Activated naive CD8-positive, alpha-beta T cell (primary cell): ENCODE measurements around the gene RIT2.

Experiments used
- H3K27ac Mint-ChIP-seq: one replicate; pipeline ENCODE4 v1.8.0; 2021; ENCODE audit warnings: mixed read lengths
- H3K27me3 Mint-ChIP-seq: one replicate; pipeline ENCODE4 v1.8.0; 2021; ENCODE audit warnings: mixed read lengths
- H3K36me3 Mint-ChIP-seq: one replicate; pipeline ENCODE4 v1.8.0; 2021; ENCODE audit warnings: mixed read lengths
- H3K4me1 Mint-ChIP-seq: one replicate; pipeline ENCODE4 v1.8.0; 2021; ENCODE audit warnings: low read depth, mixed read lengths
- H3K4me3 Mint-ChIP-seq: one replicate; pipeline ENCODE4 v1.8.0; 2021; ENCODE audit warnings: mild to moderate bottlenecking, mixed read lengths
- H3K9me3 Mint-ChIP-seq: one replicate; pipeline ENCODE4 v1.8.0; 2021; ENCODE audit warnings: low read depth, mixed read lengths

The RIT2 gene

GRCh38 chr18:43061318-43061717, 54.2 kb downstream of the RIT2 start:
- H3K36me3 Mint-ChIP-seq, result no peaks in the 10 kb centered on the region
- no peaks in the 10 kb centered on the region for H3K4me1 Mint-ChIP-seq
- H3K27ac Mint-ChIP-seq, result no peak overlapping the region
- peaks cover under 1% of the 10 kb centered on the region for H3K9me3 Mint-ChIP-seq
- H3K4me3 Mint-ChIP-seq, result no peak overlapping the region
- H3K27me3 Mint-ChIP-seq, result no peaks in the 10 kb centered on the region

DNA sequence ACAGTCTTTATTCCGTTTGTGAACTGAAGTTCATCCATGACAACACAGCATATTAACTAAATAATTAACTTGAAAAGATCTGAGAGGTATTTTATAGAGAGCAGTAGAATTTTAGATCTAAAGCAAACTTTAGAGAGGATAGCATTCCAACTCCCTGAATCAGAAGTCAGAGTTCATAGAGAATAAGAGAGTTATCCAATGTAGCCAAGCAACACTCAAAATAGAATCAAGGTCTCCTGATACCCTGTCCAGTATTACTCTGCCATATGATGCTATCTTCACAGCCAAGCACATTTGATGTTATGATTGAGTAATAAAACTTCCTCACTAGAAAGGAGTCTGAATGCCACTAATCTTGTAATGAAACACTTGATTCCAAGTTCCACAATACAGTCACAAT, 55.5 kb downstream of the RIT2 start:
- H3K4me3 Mint-ChIP-seq, result no peak overlapping the region
- no peaks in the 10 kb centered on the region for H3K9me3 Mint-ChIP-seq
- no peak overlapping the region for H3K27ac Mint-ChIP-seq
- no peaks in the 10 kb centered on the region for H3K27me3 Mint-ChIP-seq
- no peaks in the 10 kb centered on the region for H3K4me1 Mint-ChIP-seq
- no peaks in the 10 kb centered on the region for H3K36me3 Mint-ChIP-seq

DNA sequence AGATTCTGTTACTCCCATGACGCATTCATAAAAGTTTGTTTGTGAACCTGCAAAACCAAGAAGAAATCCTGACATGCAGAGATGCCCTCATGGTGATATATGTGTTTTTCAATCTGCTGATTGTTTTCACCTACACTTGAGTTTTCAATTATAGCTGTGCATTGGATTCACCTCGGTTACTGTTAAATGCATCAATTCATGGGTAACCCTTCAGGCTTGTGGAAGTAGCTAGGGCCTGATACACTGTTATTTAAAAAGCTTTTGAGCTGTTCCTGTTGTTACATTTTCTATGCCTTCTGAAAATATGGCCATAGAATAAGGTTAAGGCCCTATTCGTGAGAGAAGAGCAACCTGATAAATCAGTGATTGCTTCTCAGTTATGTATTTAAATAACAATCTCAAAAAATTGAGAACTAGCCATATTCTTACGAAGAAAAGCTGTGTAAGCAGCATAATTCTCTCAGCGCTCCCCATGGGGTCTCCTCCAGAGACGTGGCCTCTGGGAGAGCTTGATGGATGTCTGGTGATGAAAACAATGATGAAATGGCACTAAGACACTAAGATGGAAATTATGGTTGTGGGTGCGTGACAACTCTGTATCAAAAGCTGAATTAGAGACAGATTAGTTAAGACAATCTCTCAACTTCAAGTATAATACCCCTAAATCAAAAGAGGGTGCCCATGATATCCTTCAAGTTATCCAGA, 60.5 kb downstream of the RIT2 start:
- Mint-ChIP-seq H3K27me3 (no peaks in the 10 kb centered on the region), H3K4me3 (no peak overlapping the region), H3K27ac (no peak overlapping the region), H3K4me1 (no peaks in the 10 kb centered on the region), H3K36me3 (no peaks in the 10 kb centered on the region), H3K9me3 (peaks cover 9% of the 10 kb centered on the region)

DNA sequence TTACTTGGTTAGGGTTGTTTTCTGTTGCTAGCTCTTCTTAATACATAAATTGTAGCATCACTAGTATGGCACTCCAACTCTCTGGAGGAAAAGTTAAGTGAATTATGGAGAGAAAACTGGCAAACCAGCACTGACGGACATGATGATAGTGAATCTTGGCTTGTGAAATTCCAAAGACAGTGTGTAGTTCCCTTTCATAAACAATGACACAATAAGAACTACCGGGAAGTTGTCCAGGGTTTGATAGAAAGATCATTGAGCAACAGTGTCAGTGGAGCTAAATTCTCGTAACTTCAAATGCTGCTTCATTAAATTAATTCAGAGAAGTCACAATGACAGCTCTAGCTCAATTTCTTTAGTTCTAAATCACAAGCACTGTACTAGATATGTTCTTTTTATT, 66.5 kb downstream of the RIT2 start:
- Mint-ChIP-seq H3K4me3 (no peak overlapping the region), H3K4me1 (no peaks in the 10 kb centered on the region), H3K27me3 (no peaks in the 10 kb centered on the region)

GRCh38 chr18:43046322-43046721, 69.2 kb downstream of the RIT2 start:
- H3K4me3 Mint-ChIP-seq, result no peak overlapping the region
- peaks cover 8% of the 10 kb centered on the region for H3K9me3 Mint-ChIP-seq
- no peaks in the 10 kb centered on the region for H3K36me3 Mint-ChIP-seq
- no peaks in the 10 kb centered on the region for H3K4me1 Mint-ChIP-seq
- no peak overlapping the region for H3K27ac Mint-ChIP-seq
- no peaks in the 10 kb centered on the region for H3K27me3 Mint-ChIP-seq

More for the DNA sequence above, 66.5 kb downstream of the RIT2 start:
- no peaks in the 10 kb centered on the region for H3K36me3 Mint-ChIP-seq
- H3K9me3 Mint-ChIP-seq, result peaks cover 9% of the 10 kb centered on the region
- no peak overlapping the region for H3K27ac Mint-ChIP-seq

DNA sequence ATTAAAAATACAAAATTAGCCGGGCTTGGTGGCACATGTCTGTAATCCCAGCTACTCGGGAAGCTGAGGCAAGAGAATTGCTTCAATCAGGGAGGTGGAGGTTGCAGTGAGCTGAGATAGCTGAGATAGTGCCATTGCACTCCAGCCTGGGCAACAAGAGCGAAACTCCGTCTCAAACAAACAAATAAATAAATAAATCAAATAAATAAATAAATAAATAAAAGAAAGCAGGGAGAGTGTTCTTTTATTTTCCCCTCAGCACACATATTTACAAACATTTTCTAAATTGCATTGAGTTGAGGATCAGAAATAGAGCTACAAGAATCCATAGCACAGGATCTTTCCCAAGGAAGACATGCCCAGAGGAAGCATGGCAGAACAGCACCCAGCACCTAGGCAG, 71.9 kb downstream of the RIT2 start:
- Mint-ChIP-seq H3K4me3 (no peak overlapping the region), H3K4me1 (no peaks in the 10 kb centered on the region), H3K27me3 (no peaks in the 10 kb centered on the region), H3K27ac (no peak overlapping the region), H3K36me3 (no peaks in the 10 kb centered on the region), H3K9me3 (peaks cover 3% of the 10 kb centered on the region)

- Mint-ChIP-seq H3K9me3 (peaks cover 3% of the 10 kb centered on the region), H3K4me3 (no peak overlapping the region), H3K36me3 (no peaks in the 10 kb centered on the region), H3K27me3 (no peaks in the 10 kb centered on the region), H3K4me1 (no peaks in the 10 kb centered on the region), H3K27ac (no peak overlapping the region)
Measured at GRCh38 chr18:43040281-43040680, 75.2 kb downstream of the RIT2 start.

- Mint-ChIP-seq H3K4me3 (no peak overlapping the region), H3K27ac (no peak overlapping the region), H3K4me1 (no peaks in the 10 kb centered on the region)
Measured at GRCh38 chr18:43034683-43035500, 80.6 kb downstream of the RIT2 start.

DNA sequence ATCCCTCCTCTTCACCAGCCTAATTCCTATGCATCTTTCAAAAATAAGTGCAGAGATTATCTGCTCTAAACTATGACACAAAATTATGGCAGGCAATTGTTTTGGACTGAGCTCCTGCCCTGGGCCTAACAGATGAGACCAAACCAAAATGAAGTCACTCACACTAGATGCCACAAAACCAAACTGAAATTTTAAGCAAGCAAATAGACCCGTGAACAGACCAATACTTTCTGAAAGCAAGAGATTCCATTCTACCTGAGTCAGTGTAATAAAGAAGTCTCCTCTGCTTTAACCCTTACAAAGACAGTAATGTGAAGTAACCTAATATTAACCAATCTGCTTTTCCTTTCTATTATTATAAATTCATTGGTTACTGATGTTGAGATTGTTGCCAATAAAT, 84.3 kb downstream of the RIT2 start:
- Mint-ChIP-seq H3K27ac (no peak overlapping the region), H3K9me3 (peaks cover 9% of the 10 kb centered on the region), H3K36me3 (no peaks in the 10 kb centered on the region), H3K4me3 (no peak overlapping the region), H3K4me1 (no peaks in the 10 kb centered on the region), H3K27me3 (no peaks in the 10 kb centered on the region)

More at GRCh38 chr18:43034683-43035500, 80.6 kb downstream of the RIT2 start:
- Mint-ChIP-seq H3K9me3 (peaks cover 4% of the 10 kb centered on the region), H3K36me3 (no peaks in the 10 kb centered on the region), H3K27me3 (no peaks in the 10 kb centered on the region)

GRCh38 chr18:43029414-43029813, 86.1 kb downstream of the RIT2 start:
- no peaks in the 10 kb centered on the region for H3K4me1 Mint-ChIP-seq
- peaks cover 5% of the 10 kb centered on the region for H3K9me3 Mint-ChIP-seq
- H3K27ac Mint-ChIP-seq, result no peak overlapping the region
- no peaks in the 10 kb centered on the region for H3K36me3 Mint-ChIP-seq
- H3K4me3 Mint-ChIP-seq, result no peak overlapping the region
- no peaks in the 10 kb centered on the region for H3K27me3 Mint-ChIP-seq

GRCh38 chr18:43022874-43023273, 92.6 kb downstream of the RIT2 start:
- Mint-ChIP-seq H3K27me3 (no peaks in the 10 kb centered on the region), H3K9me3 (peaks cover 15% of the 10 kb centered on the region), H3K4me3 (no peak overlapping the region), H3K27ac (no peak overlapping the region), H3K36me3 (no peaks in the 10 kb centered on the region), H3K4me1 (no peaks in the 10 kb centered on the region)

DNA sequence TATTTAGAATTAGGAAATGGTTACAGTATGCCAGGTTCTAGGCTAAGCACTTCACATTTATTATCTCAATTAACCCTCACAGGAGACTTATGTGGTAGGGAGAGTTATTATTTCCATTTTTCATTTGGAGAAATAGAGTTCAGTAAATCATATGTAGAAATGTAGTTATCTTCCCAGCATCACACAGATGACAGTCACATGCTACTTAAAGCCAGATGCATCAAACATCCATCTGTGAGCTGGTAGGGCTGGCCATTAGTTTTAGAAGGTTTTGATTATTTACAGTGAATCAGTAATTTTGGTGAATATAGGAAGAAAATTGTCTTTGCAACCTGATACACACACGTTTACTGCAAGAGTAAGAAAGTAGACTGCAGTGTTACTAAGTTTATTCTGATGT, 97.9 kb downstream of the RIT2 start:
- no peaks in the 10 kb centered on the region for H3K36me3 Mint-ChIP-seq
- no peak overlapping the region for H3K27ac Mint-ChIP-seq
- H3K27me3 Mint-ChIP-seq, result no peaks in the 10 kb centered on the region
- no peak overlapping the region for H3K4me3 Mint-ChIP-seq
- peaks cover 12% of the 10 kb centered on the region for H3K9me3 Mint-ChIP-seq
- H3K4me1 Mint-ChIP-seq, result no peaks in the 10 kb centered on the region

GRCh38 chr18:43013486-43013885, 102.0 kb downstream of the RIT2 start:
- Mint-ChIP-seq H3K4me1 (no peaks in the 10 kb centered on the region), H3K27me3 (no peaks in the 10 kb centered on the region), H3K9me3 (no peaks in the 10 kb centered on the region), H3K27ac (no peak overlapping the region), H3K4me3 (no peak overlapping the region), H3K36me3 (no peaks in the 10 kb centered on the region)

DNA sequence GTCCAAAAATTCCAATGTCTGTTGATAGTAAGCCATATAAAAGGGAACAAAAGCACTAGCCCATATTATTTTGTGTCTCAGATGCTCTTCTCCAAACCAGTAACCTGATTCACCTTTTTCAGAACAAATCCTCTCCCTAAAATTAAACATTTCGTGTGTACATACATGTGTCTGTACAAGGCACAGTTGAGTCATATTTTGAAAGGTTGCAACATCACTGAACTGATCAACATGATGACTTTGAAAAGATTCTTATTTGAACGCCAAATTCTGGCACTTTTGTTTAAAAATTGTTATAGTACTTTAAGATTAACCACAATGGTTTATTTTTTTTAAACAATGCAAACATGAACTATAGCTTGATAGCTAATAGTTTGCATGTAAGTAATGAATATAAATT, 102.5 kb downstream of the RIT2 start:
- Mint-ChIP-seq H3K4me3 (no peak overlapping the region), H3K27me3 (no peaks in the 10 kb centered on the region), H3K27ac (no peak overlapping the region), H3K36me3 (no peaks in the 10 kb centered on the region), H3K4me1 (no peaks in the 10 kb centered on the region), H3K9me3 (no peaks in the 10 kb centered on the region)

DNA sequence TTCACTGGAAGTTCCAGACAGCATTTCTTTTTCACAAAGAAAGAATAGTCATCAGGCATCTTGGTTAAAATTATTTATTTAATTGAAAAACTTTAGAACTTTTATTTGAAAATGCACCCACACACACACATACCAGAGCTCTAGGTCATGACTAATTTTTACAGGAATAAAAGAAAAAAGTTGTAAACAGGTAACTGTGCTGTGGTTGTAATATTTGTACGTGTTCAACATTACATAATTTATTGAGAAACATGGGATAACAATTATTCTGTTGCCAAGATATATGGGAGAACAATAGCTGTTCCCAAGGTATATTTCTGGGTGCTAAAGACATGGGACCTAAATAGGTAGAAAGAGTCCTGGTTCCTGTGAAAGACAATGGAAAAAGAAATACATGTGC, 104.9 kb downstream of the RIT2 start:
- H3K9me3 Mint-ChIP-seq, result peaks cover 9% of the 10 kb centered on the region
- H3K4me1 Mint-ChIP-seq, result no peaks in the 10 kb centered on the region
- no peaks in the 10 kb centered on the region for H3K36me3 Mint-ChIP-seq
- no peak overlapping the region for H3K4me3 Mint-ChIP-seq
- no peaks in the 10 kb centered on the region for H3K27me3 Mint-ChIP-seq
- H3K27ac Mint-ChIP-seq, result no peak overlapping the region

GRCh38 chr18:43009674-43010073, 105.8 kb downstream of the RIT2 start:
- Mint-ChIP-seq H3K27me3 (no peaks in the 10 kb centered on the region), H3K36me3 (no peaks in the 10 kb centered on the region), H3K9me3 (peaks cover 12% of the 10 kb centered on the region), H3K4me1 (no peaks in the 10 kb centered on the region), H3K27ac (no peak overlapping the region), H3K4me3 (no peak overlapping the region)
